ENCODE data around the gene OXSR1.
"Not testable (repeated sequence)": the region's sequence is repeated elsewhere in the genome, so short reads cannot be mapped to it uniquely, and the experiment has no call there.

Gene OXSR1

DNA sequence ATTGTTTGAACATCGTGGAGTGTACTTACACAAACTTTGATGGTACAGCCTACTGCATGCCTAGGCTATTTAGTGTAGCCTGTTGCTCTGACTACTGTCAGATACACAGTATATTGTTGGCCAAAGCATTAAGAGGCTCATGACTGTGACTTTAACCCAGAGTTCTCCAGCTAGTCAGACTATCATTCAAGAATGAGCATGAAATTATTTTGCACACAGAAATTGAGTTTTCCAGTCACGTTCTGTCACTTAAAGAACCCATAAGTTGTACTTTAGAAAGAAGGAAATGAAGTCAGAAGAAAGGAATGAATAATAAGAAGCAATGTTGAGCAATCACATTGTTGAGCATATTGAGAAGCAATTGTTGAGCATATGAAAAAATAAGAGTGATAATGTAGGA is 62.7 kb downstream of the OXSR1 start:
- peak; percentile 30 for DNase-seq (ENCODE audit: low read depth)

DNA sequence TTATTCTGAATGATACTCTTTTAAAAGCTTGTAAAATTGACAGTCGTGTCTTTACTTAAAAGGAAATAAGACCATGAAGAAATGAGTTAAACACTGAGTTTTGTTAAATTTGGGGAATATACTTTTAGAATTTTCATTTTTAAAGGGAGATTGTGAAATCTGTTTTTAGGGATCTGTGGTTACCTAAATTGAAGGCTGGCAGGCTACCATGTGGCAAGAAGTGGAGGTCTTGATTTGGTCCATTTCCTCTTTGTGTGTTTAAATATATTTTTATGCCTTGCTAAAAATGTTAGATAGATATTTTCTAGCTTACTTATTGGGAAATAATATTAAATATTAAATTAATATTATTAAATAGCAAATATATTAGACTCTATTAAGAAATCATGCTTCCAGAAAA is 63.7 kb downstream of the OXSR1 start:
- DNase-seq (ENCODE audit: low read depth): no peak

DNA sequence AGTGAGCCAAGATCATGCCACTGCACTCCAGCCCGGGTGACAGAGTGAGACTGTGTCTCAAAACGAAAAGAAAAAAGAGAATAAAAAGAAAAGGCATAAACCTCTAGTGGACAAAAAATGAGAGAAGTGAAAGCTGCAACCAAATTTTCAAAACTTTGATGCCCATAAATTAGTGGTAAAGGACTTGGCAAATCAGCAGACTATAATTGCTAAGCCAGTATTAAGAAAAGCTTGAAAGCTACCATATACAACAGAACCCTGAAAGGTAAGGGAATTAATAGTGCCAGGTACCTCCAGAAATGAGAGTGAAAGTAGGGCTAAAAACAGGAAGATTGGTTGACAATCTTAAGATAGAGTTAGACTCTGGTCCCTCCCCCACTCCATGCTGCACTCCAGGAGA is 67.4 kb downstream of the OXSR1 start:
- no peak for DNase-seq (ENCODE audit: low read depth)

DNA sequence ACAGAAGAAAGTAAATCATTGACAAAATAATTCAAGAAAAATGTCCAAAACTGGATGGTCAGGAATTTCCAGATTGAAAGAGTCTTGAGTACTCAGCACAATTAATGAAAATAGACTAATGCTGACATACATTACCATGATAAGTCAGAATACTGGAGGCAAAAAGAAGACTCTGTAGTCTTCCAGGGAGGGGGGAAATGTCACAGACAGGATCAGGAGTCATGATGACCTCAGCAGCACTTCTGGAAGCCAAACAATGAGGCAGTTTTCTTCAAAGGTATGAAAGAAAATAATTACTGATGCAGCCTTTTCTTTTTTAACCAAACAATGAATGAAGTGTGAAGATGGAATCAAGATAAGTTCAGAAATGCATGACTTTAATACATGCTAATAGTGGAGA is 70.1 kb downstream of the OXSR1 start:
- no peak for DNase-seq (ENCODE audit: low read depth)

DNA sequence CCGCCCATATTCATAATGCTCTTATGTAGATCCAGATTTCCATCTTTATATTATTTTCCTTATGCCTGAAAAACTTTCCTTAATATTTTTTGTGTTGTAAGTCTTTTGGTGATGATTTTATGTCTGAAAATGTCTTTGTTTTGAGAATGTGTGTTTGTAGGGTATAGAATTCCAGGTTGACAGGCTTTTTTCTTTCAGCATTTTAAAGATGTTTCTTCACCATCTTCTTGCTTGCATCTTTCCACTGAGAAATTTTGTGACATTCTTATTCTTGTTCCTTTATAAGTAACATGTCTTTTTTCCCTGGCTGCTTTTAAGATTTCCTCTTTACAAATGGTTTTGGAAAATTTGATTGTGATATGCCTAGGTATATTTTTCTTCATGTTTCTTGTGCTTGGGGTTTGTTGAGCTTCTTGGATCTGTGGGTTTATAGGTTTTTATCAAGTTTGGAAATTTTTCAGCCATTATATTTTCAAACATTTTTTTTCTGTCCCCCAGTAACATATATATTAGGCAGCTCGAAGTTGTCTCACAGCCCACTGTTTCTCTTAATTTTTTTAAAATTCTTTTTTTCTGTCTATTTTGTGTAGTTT is 73.2 kb downstream of the OXSR1 start:
- DNase-seq (ENCODE audit: low read depth): no peak

DNA sequence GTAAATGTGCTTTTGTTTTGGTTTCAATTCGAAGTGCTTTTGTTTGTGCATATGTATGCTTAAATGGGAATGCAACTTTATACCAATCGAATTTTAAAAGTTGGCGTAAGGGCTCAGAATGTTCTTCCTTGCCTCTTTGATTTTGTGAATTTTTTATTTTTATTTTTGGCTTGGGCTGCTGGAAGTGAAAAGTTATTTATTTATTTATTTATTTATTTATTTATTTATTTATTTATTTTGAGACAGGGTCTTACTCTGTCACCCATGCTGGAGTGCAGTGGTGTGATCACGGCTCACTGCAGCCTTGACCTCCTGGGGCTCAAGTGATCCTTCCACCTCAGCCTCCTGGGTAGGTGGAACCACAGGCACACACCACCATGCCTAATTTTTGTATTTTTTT is 77.5 kb downstream of the OXSR1 start:
- DNase-seq (ENCODE audit: low read depth): not testable (repeated sequence)

DNA sequence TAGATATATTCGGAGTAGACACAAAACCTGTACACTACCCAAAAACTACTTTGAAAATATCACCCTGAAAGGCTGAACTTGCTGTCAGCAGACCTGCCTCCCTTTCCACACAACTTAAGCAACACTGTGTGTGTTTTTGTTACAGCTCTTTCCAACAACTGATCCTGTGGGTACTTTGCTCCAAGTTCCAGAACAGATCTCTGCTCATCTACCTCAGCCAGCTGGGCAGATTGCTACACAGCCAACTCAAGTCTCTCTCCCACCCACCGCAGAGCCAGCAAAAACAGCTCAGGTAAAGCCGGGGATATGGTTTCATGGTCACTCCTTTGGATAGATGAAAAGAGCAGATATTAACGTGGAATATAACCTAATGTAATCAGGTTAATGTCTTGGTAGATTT is 80.6 kb downstream of the OXSR1 start:
- no peak for DNase-seq (ENCODE audit: low read depth)

DNA sequence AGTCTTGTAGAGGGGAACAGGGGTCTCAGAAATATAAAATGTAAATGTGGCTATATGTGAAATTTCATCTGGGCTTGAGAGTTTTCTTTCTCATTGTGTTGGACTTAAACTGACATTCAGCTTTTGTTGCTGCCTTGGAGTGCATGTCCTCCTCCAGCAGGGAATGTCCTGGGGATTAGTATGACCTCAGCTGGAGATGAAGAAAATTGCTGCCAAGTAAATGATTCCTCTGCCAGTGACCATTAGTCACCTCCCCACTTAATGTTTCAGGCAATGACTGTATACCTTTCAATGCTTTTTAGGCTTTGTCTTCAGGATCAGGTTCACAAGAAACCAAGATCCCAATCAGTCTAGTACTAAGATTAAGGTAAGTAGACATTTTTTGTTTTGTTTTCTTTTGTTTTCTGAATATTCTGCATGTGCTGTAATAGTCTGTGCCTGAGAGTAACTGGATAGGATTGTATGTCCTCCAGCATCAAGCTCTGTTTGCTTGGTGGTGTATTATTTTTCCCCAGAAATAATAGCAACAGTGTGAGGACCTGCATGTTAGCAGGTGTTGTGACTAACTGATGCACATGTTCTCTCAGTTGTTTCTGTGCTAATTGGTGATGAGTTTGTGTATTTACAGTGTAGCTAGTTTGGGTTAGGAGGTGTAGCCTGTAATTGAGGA is 82.2 kb downstream of the OXSR1 start:
- peak; percentile 49 for DNase-seq (ENCODE audit: low read depth)

DNA sequence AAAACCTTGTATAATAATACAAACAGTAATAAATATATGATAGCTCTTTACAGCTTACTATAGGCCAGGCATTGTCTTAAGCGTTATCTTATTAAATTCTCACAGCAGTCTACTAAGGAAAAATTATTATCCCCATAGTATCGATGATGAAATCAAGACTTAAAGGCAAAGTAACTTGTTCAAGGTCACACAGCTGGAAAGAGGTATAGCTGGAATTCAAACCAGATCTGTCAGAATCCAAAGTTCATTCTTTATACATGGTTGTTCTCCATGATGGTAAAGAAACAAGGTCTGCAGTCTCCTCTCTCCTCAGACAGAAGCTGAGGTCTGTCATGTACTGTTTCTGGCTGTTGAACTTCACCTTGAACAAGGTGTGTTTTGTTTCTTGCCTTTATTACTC is 84.9 kb downstream of the OXSR1 start:
- DNase-seq (ENCODE audit: low read depth): no peak

DNA sequence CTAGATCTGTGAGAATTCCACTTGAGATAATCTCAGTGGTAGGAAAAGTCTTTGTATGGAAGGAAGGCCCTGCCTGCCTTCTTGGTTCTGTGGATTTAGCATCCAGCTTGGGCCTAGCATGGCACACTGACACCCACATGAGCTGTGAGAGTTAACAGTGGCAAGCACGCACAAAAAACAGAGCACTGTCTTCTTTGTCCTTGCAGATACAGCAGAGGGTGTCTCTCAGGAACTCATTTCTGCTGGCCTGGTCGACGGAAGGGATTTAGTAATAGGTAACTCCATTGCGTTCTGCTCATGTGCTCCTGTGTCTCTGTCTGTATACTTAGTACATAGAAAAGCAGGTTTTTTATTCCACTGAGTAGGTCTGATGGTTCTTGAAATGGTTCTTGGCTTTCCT is 85.9 kb downstream of the OXSR1 start:
- no peak for DNase-seq (ENCODE audit: low read depth)

DNA sequence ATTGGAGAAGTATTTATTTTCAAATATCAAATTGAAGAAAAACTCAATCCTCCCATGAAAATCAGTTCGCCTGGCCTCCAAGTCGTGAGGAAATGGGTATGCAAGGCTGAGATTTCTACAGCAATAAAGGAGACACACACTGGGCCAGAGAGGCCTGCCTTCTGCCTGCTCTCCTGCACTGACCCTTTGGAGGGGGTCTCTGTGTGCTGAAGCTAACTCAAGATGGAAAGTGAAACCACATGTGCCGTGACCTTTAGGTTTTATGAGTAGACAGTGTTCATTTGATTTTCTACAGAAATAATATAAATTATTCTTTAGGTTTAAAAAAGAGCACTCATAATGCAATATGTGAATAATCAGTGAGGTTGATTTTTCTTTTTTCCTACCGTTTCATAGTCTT is 88.4 kb downstream of the OXSR1 start:
- DNase-seq (ENCODE audit: low read depth): no peak

DNA sequence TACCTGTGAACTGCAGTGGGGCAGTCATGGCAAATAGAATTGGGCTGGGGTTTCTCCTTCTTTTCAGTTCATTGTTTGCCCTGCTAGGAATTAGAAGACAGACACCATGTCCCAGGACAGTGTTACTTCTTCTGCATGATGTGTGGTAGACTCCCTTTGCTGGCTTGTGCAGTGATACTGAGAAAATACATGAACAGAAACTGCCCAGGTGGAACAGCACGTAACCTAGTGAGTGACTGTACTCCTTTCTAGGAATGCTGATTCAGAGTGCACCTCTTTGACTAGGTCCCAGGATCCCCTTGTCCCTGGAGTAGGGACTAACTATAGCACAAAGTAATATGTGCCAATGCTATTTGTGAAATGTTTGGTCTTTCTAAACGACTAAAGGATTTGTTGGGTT is 89.5 kb downstream of the OXSR1 start:
- DNase-seq (ENCODE audit: low read depth): no peak

DNA sequence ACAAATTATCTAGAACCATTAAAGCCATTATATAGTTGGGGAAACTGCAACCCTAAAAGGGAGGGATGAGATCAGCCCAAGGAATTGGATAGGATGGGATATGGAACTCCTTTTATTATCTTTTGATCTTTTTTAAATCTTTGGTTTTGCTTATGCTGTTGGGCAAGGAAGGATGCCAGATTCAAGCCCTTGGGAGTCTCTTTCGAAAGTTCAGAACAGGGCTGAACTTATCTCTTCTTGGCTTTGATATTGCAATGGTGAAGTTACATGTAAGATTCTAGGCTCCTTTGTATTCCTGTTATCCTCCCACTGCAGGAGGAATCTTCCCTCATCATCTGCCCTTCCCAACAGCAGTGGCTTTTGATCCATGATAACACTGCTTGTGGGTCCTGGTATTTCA is 90.3 kb downstream of the OXSR1 start:
- DNase-seq (ENCODE audit: low read depth): no peak

DNA sequence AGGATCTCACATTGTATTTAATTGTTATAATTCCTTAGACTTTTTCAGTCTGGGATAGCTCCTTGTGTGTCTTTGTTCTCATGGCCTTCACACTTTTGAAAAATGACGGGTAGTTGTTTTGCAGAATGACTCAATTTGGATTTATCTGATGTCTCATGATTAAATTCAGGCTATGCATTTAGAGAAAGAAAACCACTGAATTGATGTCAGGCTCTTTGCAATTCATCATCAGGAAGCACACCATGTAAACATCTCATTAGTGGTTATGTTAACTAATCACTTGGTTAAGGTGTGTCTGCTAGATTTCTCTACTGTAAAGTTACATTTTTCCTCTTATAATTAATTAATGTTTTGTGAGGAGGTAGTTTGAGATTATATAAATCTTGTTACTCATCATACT is 92.2 kb downstream of the OXSR1 start:
- DNase-seq (ENCODE audit: low read depth): no peak

DNA sequence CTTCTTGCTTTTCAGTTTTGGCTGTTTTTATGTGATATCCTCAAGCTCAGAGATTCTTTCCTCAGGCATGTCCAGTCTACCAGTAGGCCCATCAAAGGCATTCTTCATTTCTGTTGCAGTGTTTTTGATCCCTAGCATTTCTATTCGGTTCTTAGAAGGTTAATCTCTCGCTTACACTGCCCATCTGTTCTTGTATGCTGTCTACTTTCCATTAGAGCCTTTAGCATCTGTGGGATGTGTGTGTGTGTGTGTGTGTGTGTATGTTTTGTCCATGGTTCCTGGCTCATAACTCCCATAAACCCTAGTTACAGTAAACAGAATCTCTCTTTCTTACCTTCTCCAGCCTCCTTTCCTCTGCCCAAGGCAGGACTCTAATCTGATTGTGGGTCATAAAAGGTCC is 95.1 kb downstream of the OXSR1 start:
- DNase-seq (ENCODE audit: low read depth): no peak

DNA sequence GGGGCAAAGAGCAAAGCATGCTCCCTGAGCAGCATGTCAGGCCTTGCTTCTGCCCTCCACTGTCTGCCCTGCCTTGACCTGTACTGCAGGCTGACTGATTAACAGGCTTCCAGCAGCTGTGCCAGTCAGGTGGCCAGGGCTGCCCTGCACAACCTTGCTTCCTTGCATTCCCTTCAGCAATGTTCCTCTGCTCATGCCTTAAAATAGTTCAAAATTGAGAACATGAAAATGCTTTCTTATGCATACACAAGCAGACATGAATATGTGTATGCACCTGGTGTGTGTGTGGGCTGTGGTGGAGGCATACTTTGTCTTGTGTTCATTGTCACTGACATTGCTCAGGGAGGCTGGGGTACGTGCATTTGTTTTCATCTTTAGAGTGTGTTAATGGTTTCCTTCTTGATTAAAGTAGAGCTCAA is 99.0 kb downstream of the OXSR1 start:
- no peak for DNase-seq (ENCODE audit: low read depth)

DNA sequence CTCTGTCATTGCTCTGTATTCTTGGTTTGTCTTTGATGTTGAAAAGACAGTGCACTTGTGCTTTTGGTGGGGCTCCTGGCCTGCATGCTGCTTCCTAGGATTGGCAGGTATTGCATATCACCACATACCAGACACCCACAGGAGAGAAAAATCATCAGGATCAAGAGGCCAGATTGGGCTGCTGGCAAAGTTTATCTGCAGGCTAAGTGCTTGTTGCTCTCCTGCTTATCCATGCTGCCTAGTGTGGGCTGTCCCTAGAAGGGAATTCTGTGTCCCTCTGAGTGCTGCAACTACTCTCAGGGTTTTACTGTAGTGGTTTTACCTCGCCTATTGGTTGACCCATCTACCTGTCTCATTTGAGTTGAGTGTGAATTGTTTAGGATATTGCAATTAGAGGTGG is 99.4 kb downstream of the OXSR1 start:
- no peak for DNase-seq (ENCODE audit: low read depth)

DNA sequence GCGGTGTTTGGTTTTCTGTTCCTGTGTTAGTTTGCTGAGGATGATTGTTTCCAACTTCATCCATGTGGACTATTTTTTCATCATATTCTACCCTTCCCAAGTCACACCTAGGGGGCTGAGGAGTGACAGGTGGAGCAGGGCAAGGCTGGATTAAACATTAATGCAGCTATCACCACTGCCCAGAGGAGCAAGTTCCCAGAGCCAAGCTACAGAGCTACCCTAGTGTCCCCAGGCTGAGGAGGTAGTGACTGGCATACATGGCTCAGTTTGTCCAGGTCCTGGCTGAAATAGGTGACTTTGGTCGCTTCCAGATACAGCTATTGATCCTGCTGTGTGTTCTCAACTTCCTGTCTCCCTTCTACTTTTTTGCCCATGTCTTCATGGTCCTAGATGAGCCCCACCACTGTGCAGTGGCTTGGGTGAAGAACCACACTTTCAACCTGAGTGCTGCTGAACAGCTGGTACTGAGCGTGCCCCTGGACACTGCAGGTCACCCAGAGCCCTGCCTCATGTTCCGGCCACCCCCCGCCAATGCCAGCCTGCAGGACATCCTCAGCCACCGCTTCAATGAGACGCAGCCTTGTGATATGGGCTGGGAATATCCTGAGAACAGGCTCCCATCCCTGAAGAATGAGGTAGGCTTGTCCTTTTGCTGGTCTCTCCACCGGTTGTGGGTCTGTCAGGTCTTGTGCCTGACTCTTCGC is 100.4 kb downstream of the OXSR1 start, which contains the start of gene SLC22A13:
Gene SLC22A13, plus strand, starts transcription at position 209 of the 704 bp plus-strand sequence. Its CDS starts 49 bp downstream, at position 258.
- no peak for DNase-seq (ENCODE audit: low read depth)

DNA sequence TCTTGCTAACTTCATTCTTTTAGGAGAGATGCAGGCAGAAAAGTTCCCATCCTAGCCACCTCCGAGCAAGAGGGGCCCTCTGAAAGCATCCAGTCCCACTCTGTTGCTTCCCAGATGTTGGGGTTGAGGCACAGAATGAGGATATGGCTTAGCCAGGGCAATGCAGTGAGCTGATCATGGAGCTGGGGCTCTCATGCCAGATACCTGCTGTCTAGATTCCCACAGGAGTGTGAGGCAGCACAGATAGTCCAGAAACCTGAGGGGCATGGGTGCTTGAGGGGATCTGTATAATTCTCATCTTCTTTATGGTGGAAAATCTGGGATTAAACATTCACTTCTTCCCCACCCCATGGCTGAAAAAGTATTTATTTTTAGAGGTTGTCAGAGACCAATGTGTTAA is 101.5 kb downstream of the OXSR1 start:
- no peak for DNase-seq (ENCODE audit: low read depth)

DNA sequence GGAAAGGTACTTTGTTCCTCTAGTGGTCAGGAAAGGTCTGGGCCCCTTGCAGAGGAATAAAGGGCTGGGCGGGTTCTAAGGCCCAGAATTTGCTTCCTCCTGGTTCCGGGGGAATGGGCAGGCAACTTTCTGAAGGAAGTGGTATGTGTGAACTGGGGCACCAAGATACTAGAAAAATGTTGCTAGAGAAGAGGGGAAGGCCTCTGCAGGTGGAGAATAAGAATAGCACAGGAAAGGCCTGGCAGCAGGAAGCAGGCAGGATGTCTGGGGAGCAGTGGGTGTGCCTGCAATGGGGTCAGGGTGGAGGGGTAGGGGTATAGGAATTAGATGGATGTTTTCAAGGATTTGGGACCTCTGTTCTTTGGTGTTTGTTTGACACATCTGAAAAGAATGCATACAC is 102.3 kb downstream of the OXSR1 start:
- no peak for DNase-seq (ENCODE audit: low read depth)

DNA sequence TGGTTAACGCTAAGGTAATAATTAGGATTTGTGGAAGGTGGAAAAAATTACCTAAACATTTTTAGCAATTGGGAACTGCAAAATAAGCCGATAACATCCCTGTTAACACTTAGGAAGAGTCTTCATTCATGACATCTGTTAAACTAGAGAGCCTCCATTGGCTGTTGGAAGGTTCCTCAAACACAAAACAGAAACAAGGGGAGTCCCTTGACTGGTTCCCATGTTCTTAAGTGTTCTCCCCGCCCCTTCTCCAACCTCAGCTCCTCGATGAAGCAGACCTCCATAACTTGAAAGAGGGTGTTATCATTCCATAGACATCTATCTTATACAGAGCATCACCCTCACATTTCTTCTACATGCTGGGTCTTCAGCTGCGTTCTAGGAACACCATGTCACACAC is 102.8 kb downstream of the OXSR1 start:
- no peak for DNase-seq (ENCODE audit: low read depth)

DNA sequence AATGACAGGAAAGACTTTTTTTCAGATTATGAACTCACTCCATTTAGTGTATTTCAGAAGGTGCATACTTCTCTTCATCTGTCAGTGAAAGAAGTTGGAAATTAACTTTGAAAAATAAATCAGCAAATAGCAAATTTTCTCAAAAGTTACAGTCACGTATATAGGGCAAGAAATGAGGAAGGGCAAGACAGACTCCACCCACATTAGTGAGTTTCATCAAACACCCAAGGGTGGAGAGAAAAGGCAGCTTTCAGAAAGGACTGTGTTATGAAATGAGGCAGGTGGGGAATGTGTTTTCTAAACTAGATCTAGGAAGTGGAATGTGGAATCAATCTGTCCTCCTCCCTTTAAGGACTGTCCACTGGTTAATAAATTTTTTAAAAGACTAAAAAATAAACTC is 103.2 kb downstream of the OXSR1 start:
- no peak for DNase-seq (ENCODE audit: low read depth)

DNA sequence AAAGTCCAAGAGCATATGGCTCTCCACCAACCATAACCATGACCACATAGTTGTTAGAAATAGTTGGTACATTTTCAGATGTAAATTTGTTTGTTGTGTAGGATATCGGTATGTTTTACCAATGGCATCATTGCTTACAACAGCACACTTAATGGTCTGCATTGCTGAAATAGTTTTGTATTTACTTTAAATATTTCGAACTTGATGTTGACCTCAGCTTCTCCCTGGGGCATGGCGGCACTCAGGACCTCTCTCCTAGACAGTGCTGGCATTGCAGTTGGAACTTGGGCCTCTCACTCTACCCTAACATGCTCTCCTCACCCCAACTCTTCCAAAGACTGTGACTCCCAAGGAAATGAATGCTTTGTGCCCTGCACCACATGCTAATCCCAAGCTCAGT is 105.3 kb downstream of the OXSR1 start:
- DNase-seq (ENCODE audit: low read depth): no peak

DNA sequence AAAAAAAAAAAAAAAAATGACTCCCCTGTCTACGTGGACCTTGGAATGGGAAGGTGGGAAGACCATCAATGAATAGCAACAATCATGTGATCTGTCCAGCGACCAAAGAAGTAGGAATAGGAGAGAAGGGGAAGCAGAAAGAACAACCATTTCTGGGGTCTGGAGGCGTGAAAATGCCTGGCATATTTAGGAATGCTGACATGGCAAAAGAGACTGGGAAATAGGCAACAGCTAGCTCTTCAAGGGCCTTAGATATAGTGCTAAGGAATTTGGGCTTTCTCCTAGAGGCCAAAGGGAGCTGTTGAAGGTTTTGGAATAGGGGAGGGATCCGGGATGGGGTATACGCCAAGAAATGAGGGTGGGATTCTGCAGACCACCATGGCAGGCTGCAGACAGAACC is 106.2 kb downstream of the OXSR1 start:
- no peak for DNase-seq (ENCODE audit: low read depth)
